T-cell (primary cell): ENCODE measurements around the gene CARMIL3. TPM values are rescaled to one million over a fixed set of nuclear protein-coding genes. Genes with fewer than 3 reads are reported as not detected.

Experiments
- ATAC-seq, 4 experiments: fragments of 200-7000 bp in 3 of 4; fragments of 150-1000 bp in 1 of 4; cut with Tn5 transposase; replicated peaks in 1 of 4; 1 replicate in 3 of 4; 2 replicates in 1 of 4; pipeline ENCODE4 v1.10.0; 2021; ENCODE audit warnings: moderate library complexity in 3 of 4, mild to moderate bottlenecking in 2 of 4, moderate number of reproducible peaks in 1 of 4
- CTCF ChIA-PET, 2 donors: fragments of 300-600 bp; sonication (Branson Sonifier 250); formaldehyde crosslinking; loops; one replicate each; lab custom pipeline; 2022; ENCODE audit warnings: antibody characterized with exemption in 2 of 2; lab: Charles Lee
- POLR2A ChIA-PET, 2 donors: fragments of 300-600 bp; sonication (Branson Sonifier 250); formaldehyde crosslinking; loops; one replicate each; lab custom pipeline; 2022; ENCODE audit warnings: antibody characterized with exemption in 2 of 2; lab: Charles Lee
- DNase-seq, 35 experiments: peaks; one replicate each; pipeline versions ENCODE4 v3.0.0 to v3.0.0-alpha.2; 2013 to 2023
- H3K27ac ChIP-seq: one replicate; pipeline ENCODE4 v1.5.1; 2013; ENCODE audit warnings: low read length
- H3K27me3 ChIP-seq, 2 experiments: replicated peaks in 1 of 2; 1 replicate in 1 of 2; 2 replicates in 1 of 2; pipeline versions ENCODE4 v1.6.1 to v1.7.0; 2013; ENCODE audit warnings: low read length in 1 of 2, mixed read lengths in 1 of 2; ENCODE audit not compliant: control insufficient read depth in 2 of 2, insufficient read depth in 2 of 2; ENCODE audit errors: extremely low read depth in 1 of 2
- H3K36me3 ChIP-seq, 2 donors: 1 replicate in 1 of 2; 2 replicates in 1 of 2; pipeline versions ENCODE4 v1.6.1 to v1.7.0; 2013; ENCODE audit warnings: low read length in 1 of 2; ENCODE audit not compliant: control insufficient read depth in 2 of 2, insufficient read depth in 1 of 2; ENCODE audit errors: extremely low read depth in 1 of 2
- H3K4me1 ChIP-seq, 2 experiments: 1 replicate in 1 of 2; 2 replicates in 1 of 2; pipeline versions ENCODE4 v1.6.1 to v1.7.0; 2013; ENCODE audit warnings: low read length in 2 of 2, mixed read lengths in 1 of 2; ENCODE audit not compliant: insufficient read depth in 2 of 2, control insufficient read depth in 1 of 2; ENCODE audit errors: extremely low read depth in 1 of 2
- H3K4me3 ChIP-seq, 2 donors: 1 replicate in 1 of 2; 2 replicates in 1 of 2; pipeline versions ENCODE4 v1.5.1 to v1.7.0; 2013; ENCODE audit warnings: mild to moderate bottlenecking in 2 of 2, low read length in 1 of 2, moderate library complexity in 1 of 2; ENCODE audit not compliant: control insufficient read depth in 1 of 2; ENCODE audit errors: extremely low read depth in 1 of 2
- H3K9me3 ChIP-seq: 2 replicates; pipeline ENCODE4 v1.7.0; 2013
- H3K27ac Mint-ChIP-seq, 2 donors: one replicate each; pipeline ENCODE4 v1.8.0; 2020 to 2021; ENCODE audit warnings: mild to moderate bottlenecking in 2 of 2, mixed read lengths in 2 of 2
- H3K27me3 Mint-ChIP-seq, 2 donors: one replicate each; pipeline ENCODE4 v1.8.0; 2021 to 2022; ENCODE audit warnings: mixed read lengths in 2 of 2
- H3K36me3 Mint-ChIP-seq: one replicate; pipeline ENCODE4 v1.8.0; 2021; ENCODE audit warnings: mixed read lengths
- H3K4me1 Mint-ChIP-seq, 3 donors: one replicate each; pipeline ENCODE4 v1.8.0; 2020 to 2022; ENCODE audit warnings: mixed read lengths in 3 of 3, mild to moderate bottlenecking in 1 of 3
- H3K4me3 Mint-ChIP-seq, 3 donors: one replicate each; pipeline ENCODE4 v1.8.0; 2020 to 2022; ENCODE audit warnings: mild to moderate bottlenecking in 3 of 3, mixed read lengths in 3 of 3, moderate library complexity in 3 of 3
- H3K9me3 Mint-ChIP-seq, 3 donors: one replicate each; pipeline ENCODE4 v1.8.0; 2020 to 2022; ENCODE audit warnings: mixed read lengths in 3 of 3
- WGBS: methylation state at CpG from one replicate; pipeline ENCODE4 v1.1.5; 2013; ENCODE audit warnings: missing lambda C conversion rate; ENCODE audit not compliant: insufficient coverage; 5-methylcytosine and 5-hydroxymethylcytosine counted together
- total RNA-seq, 35 experiments: library from RNA in 6 of 35; stranded (reverse) in 6 of 35; fragments of 120-200 nt in 1 of 35; gene quantifications; one replicate each; pipeline versions ENCODE4 v1.2.1 to v1.2.4 and lab custom pipeline; 2013 to 2026

Gene CARMIL3
- total RNA-seq, 5 donors from 2014 or later (not counting 1 experiment from before 2014, with no cell fraction given) = 0.38 to 1.9 (median 0.59) TPM

DNA sequence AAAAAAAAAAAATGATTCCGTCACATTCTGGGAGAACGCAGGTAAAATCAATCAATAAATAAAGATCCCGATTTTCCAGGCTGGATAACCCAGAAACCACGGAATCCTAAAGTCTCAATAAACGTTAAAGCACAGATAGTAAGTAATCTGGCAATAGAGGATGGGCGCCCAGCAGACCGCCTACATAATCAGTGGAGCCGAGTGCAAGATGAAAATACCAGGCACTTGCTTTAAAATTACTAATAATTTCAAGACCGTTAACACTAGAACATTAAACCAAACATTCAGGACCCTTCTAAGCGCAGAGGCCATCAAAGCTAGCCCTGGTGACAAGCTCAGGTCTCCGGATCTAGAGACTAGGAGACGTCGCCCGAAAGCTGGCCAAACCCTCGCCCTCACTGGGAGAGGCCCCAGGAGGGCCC, 61.6 kb downstream of the CARMIL3 start:
- WGBS = 7% methylated on average over 9 of the region's 15 CpGs
- Histone ChIP-seq H3K27me3 (no peaks in the 10 kb centered on the region), H3K27ac (peak overlapping the region; percentile 99), H3K36me3 (peaks cover 0 to 21% of the 10 kb centered on the region in 2 donors), H3K4me3 (peak overlapping the region; percentile 70 to 99), H3K9me3 (no peaks in the 10 kb centered on the region), H3K4me1 (peaks cover 15 to 43% of the 10 kb centered on the region in 2 experiments)
- Mint-ChIP-seq H3K36me3 (peaks cover 24% of the 10 kb centered on the region), H3K4me3 (peak overlapping the region; percentile 90 to 94 (median 93)), H3K4me1 (peaks cover 34 to 46% (median 37%) of the 10 kb centered on the region in 3 donors), H3K27me3 (no peaks in the 10 kb centered on the region), H3K9me3 (no peaks in the 10 kb centered on the region), H3K27ac (peak overlapping the region; percentile 98)
- no peak for DNase-seq
- CTCF ChIA-PET = interaction anchor here (0.6 to 2.6 kb wide), 12 partner anchors 8 to 481 kb away, joined by 3 to 24 read pairs (median 4); partner anchors contain the start of genes EMC9 (in 1 of the 2), PSME2 (in 1 of the 2), RNF31 (in 1 of the 2) and TINF2 (in 1 of the 2)
- ATAC-seq = no peak
- POLR2A ChIA-PET = interaction anchor here (0.7 to 2.4 kb wide), 4 partner anchors 28 to 82 kb away, joined by 3 to 23 read pairs (median 8); partner anchors contain the start of genes EMC9 (in 1 of the 2), PSME2 (in 1 of the 2), RNF31 (in 1 of the 2) and TM9SF1 (in 1 of the 2)

DNA sequence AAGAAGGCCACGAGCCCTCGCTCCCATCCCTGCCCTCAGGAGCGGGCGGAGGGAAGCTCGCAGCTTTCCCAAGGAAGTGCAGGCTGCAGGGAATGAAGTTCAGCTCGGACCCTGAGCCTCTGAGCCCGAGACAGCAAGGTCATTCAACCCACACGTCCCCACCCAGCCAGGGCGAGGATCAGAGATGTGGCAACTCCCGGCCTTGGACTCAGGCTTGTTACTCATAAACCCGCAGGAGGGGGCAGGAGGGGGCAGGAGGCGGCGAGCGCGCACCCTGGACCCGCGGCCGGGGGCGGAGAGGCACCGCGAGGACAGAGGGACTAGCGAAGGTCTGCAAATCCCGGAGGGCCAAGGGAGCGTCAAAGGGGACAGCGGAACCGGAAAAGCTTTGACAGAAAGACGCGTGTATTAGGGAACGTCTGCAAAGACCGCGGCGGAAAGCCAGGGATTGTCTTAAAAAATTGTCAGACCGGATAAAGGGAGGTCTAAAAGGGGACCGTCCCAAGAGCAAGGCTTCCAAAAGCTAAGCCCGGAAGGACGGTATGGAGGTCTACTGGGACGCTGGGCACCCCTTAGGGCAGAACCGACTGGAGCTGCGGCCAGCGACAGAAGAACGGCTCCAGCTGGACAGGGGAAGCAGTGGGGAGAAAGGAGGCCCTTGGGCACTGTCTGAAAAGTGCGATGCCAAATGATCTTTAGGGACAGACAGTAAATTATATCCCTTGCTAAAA, 62.2 kb downstream of the CARMIL3 start:
- H3K36me3 Mint-ChIP-seq = peaks cover 30% of the 10 kb centered on the region
- Histone ChIP-seq H3K27me3 (no peaks in the 10 kb centered on the region), H3K4me1 (peaks cover 14 to 37% of the 10 kb centered on the region in 2 experiments), H3K27ac (peak overlapping the region; percentile 99), H3K9me3 (no peaks in the 10 kb centered on the region), H3K4me3 (peak overlapping the region; percentile 70 to 99), H3K36me3 (peaks cover 0 to 27% of the 10 kb centered on the region in 2 donors)
- H3K27me3 Mint-ChIP-seq = no peaks in the 10 kb centered on the region
- H3K27ac Mint-ChIP-seq = peak overlapping the region; percentile 98
- ATAC-seq (peak; percentile 20 to 35 (median 31)), DNase-seq (peak in 33 of 35 experiments; percentile 67 to 88 (median 78))
- peaks cover 33 to 45% (median 34%) of the 10 kb centered on the region in 3 donors for H3K4me1 Mint-ChIP-seq
- H3K4me3 Mint-ChIP-seq = peak overlapping the region; percentile 90 to 94 (median 93)
- WGBS = under 1% methylated on average over 38 of the region's 42 CpGs
- ChIA-PET POLR2A (interaction anchor here (0.7 to 2.4 kb wide), 12 partner anchors 12 to 128 kb away, joined by 3 to 23 read pairs (median 7); partner anchors contain the start of genes IPO4 (in 2 of the 2), PSME2 (in 2 of the 2), RNF31 (in 2 of the 2) and EMC9 (in 1 of the 2)), CTCF (interaction anchor here (0.6 to 2.6 kb wide), 22 partner anchors 8 to 644 kb away, joined by 3 to 24 read pairs (median 5); partner anchors contain the start of genes IRF9 (in 2 of the 2), DHRS4 (in 1 of the 2), EMC9 (in 1 of the 2) and NGDN (in 1 of the 2))
- H3K9me3 Mint-ChIP-seq = no peaks in the 10 kb centered on the region

DNA sequence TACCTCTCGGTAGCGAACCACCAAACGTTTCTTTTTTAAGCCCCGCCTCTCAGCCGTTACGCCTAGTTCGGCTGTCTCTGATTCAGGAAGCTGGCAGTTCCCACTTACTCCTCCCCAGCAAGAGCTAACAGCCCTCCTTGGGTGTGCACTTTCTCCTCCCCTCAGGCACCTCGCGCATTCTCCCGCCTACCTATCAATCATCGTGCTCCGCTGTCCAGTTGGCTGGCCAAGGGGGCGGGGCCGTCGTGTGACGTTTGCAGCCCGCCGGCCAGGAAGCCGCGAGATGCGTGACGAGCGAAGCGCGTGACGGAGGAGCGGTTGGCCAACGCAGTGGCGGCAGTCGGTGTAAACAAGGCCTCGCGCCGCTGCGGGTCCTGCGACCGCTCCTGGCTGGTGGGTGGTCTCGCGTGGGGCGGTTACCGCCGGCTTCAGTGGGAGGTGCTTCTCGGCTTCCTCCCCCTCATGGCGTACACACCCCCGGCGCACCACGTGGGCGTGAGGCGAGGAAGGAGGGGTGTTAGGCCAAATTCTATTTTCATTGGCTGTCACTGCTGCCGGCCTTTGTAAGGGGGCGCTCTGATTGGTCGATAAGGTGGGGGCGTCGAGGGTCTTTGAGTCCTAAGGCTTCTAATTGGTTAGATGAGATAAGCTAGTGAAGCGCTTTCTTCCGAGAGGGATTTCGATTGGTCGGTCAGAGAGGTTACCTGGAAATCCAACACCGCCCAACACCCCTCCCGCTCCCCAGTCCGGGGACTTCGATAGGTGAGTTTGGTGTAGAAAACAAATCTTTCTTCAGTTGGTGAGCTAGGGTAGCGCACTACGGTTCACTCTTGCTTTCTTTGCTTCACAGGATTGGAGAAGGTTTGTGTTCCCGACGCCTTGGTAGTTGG, 63.0 kb downstream of the CARMIL3 start, which contains the start of the genes DCAF11 and NRL:
Gene DCAF11 (plus strand): TSS at position 246 of the 890 bp plus-strand sequence. CDS start 818 bp downstream, outside the sequence.
Gene NRL (minus strand): TSS at position 418 of the 890 bp plus-strand sequence. CDS start 32,101 bp downstream, outside the sequence.
- Mint-ChIP-seq H3K36me3 (peaks cover 38% of the 10 kb centered on the region), H3K9me3 (no peaks in the 10 kb centered on the region), H3K27ac (peak within 1 kb of the TSS; percentile 98), H3K4me1 (peaks cover 30 to 42% (median 32%) of the 10 kb centered on the region in 3 donors), H3K27me3 (no peaks in the 10 kb centered on the region), H3K4me3 (peak within 1 kb of the TSS; percentile 90 to 94 (median 93))
- no peaks in the 10 kb centered on the region for H3K27me3 ChIP-seq
- peaks cover 0 to 35% of the 10 kb centered on the region in 2 donors for H3K36me3 ChIP-seq
- ChIA-PET CTCF (interaction anchor here (0.6 to 2.6 kb wide), 21 partner anchors 9 to 645 kb away, joined by 3 to 24 read pairs (median 5); partner anchors contain the start of genes IRF9 (in 2 of the 2), DHRS4 (in 1 of the 2), EMC9 (in 1 of the 2) and FITM1 (in 1 of the 2)), POLR2A (interaction anchor here (0.6 to 2.4 kb wide), 19 partner anchors 9 to 1277 kb away, joined by 3 to 23 read pairs (median 5); partner anchors contain the start of genes IPO4 (in 2 of the 2), PSME2 (in 2 of the 2), RNF31 (in 2 of the 2) and EMC9 (in 1 of the 2))
- peak within 1 kb of the TSS; percentile 94 to 99 for H3K4me3 ChIP-seq
- ATAC-seq (peak; percentile 85 to 88 (median 87)), DNase-seq (peak; percentile 97 to 100 (median 99))
- WGBS = 0% methylated on average over 32 of the region's 65 CpGs
- no peaks in the 10 kb centered on the region for H3K9me3 ChIP-seq
- peak within 1 kb of the TSS; percentile 99 for H3K27ac ChIP-seq
- peaks cover 12 to 31% of the 10 kb centered on the region in 2 experiments for H3K4me1 ChIP-seq

DNA sequence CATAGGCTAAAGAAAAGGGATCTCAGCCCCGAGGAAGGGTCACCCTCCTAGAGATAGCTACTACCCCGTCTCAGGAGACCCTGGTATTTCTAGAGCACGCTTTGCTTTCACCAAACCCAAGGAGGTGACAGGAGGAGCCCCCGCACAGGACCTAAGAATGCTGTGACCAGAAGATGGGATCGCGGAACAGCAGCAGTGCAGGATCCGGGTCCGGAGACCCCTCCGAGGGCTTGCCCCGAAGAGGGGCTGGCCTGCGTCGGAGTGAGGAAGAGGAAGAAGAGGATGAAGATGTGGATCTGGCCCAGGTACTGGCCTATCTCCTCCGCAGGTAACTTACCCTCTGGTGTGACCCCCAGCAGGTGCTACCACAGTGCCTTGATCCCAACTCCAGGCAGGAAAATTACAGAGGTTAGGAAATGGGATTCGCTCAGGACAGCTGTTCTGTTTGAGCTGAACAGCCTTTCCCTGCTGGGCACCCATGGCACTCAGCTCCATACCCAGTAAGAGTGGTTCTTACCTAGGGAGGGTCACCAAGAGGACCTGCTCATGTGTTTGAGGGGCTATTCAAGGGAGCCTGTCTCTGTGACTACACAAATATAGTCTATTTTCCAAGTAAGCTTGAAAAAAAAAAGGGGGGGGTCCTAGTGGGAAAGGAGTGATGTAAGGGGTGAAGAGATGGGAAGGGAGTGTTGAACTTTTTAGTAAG, 63.8 kb downstream of the CARMIL3 start:
- H3K27ac Mint-ChIP-seq = peak overlapping the region; percentile 98
- peak overlapping the region; percentile 99 for H3K27ac ChIP-seq
- H3K4me1 Mint-ChIP-seq = peaks cover 30 to 40% (median 31%) of the 10 kb centered on the region in 3 donors
- ChIA-PET CTCF (interaction anchor here (0.6 to 2.6 kb wide), 15 partner anchors 16 to 321 kb away, joined by 3 to 24 read pairs (median 5); partner anchors contain the start of genes IRF9 (in 2 of the 2), DHRS4 (in 1 of the 2), EMC9 (in 1 of the 2) and FITM1 (in 1 of the 2)), POLR2A (interaction anchor here (0.6 to 2.4 kb wide), 21 partner anchors 8 to 1278 kb away, joined by 3 to 23 read pairs (median 5); partner anchors contain the start of genes IPO4 (in 2 of the 2), PSME2 (in 2 of the 2), RNF31 (in 2 of the 2) and EMC9 (in 1 of the 2))
- peaks cover 12 to 31% of the 10 kb centered on the region in 2 experiments for H3K4me1 ChIP-seq
- H3K4me3 ChIP-seq = peak overlapping the region; percentile 94 to 99
- peaks cover 41% of the 10 kb centered on the region for H3K36me3 Mint-ChIP-seq
- no peaks in the 10 kb centered on the region for H3K27me3 ChIP-seq
- ATAC-seq (no peak), DNase-seq (no peak)
- peaks cover 0 to 42% of the 10 kb centered on the region in 2 donors for H3K36me3 ChIP-seq
- WGBS = 3% methylated on average over 10 of the region's 14 CpGs
- peak overlapping the region; percentile 90 to 94 (median 93) for H3K4me3 Mint-ChIP-seq
- H3K27me3 Mint-ChIP-seq = no peaks in the 10 kb centered on the region
- H3K9me3 ChIP-seq = no peaks in the 10 kb centered on the region
- no peaks in the 10 kb centered on the region for H3K9me3 Mint-ChIP-seq
